M059J (cell line): Measurements from ENCODE around the gene PROC. TPM values are rescaled to one million over a fixed set of nuclear protein-coding genes. Genes with fewer than 3 reads are reported as not detected.

Experiments
- DNase-seq: peaks from one replicate; pipeline ENCODE4 v3.0.0-alpha.2; 2012; ENCODE audit warnings: low read depth
- total RNA-seq: library from RNA; depleted of rRNA; stranded (reverse); fragments of >200 nt; shearing (Covaris generic); gene quantifications from 2 replicates; pipeline ENCODE4 v1.2.3, GENCODE V29; 2014; rRNA removed

The PROC gene
- total RNA-seq, 1 experiment from 2014 or later = 0.64 TPM

DNA sequence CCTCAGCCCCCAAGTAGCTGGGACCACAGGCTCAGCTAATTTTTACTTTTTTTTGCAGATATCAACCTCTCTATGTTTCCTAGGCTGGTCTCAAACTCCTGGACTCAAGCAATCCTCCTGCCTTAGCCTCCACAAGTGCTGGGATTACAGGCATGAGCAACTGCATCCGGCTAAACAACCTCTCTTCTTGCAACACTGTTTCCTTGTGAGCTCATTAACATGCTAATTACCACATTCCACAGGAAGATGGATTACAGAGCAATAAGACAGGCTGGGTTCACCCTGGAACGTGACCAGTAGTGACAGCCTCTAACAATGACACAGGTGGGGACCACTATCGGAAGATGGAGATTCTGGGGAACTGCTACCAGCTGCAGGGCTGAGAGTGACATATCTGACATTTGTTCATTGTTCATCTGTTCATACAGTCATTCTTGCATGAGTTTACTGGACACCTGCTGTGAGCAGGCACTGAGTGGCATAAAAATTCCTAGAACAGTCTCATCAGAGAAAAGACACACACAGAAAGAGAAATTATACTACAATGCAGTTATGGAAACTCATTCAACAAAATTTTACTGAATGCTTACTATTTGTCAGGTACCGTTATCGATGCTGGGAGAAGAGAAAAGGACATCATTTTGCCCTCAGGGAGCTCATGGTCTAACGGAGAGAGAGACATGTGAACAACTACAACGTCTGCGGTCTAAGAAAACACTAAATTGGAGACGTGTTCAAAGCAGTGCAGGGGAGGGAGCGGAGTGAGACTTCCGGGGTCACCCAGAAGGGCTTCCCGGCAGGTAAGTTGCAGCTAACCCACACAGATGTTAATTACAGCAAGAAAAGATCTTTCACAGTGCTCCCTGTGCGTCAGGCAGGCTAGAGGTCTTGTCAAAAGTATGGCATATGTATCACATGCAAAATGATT is 37.6 kb downstream of the PROC start:
- DNase-seq = no peak

DNA sequence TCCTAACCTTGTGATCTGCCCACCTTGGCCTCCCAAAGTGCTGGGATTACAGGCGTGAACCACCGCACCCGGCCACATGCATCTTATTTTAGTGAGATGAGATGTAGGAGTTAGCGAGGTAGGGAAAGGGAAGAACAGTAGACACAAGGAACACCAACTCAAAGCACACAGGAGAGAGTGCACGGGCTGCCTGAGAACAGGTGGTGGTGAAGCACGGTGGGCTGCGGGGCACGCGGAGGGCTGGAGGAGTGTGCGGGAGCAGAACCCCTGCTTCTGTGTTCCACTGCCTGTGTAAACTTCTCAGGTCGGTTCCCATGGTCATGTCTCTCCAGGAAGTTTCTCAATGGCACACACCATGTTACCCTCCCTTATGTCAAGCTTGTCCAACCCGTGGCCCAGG is 38.7 kb downstream of the PROC start:
- no peak for DNase-seq

DNA sequence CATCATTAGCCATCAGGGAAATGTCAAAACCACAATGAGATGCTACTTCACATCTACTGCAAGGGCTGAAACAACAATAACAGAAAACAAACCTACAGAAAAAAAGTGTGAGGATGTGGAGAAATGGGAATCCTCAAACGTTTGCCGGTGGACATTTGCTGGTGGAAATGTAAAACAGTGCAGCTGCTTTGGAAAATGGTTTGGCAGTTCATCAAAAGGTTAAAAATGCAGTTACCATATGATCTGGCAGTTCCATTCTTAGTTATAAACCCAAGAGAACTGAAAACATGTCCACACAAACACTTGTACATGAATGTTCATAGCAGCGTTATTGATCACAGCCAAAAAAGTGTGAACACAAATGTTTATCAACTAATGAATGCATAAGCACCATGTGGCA is 44.2 kb downstream of the PROC start:
- no peak for DNase-seq

DNA sequence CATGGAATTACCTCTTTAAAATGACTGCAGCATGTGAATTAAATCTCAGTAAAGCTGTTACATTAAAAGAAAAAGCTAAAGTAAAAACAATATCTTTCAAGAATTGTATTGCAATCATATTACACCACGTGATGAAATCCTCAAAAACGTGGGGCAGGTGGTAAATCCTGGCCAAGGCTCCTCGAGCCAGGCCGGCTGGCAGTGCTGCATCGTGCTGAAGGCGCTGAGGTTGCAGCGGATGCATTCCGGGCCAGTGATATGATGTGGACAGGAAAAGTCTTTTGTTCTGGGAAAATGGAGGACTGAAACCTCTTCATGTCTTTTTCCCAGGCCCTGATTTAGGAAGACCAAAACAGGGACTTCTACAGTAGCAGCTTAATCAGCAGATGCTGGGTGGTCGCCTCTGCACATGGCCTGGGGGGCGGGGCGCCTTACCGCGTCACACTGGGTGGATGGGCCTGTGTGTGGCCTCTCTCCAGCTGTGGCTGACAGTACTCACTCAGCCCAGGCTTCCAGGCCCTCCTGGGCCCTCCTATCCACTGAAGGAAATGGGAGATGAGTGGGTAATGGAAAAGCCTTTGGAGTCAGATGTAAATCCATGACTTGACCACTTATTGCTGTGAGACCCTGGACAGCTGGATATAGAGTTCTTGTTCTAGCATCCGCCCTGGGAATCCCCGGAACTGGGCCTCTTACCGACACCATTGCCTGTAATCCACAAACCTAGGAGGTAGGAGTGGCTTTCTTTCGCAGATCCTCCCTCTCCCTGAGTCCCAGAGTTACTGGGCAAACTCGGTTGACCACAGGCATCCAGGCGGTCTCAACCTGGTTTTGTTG is 45.1 kb downstream of the PROC start:
- no peak for DNase-seq

DNA sequence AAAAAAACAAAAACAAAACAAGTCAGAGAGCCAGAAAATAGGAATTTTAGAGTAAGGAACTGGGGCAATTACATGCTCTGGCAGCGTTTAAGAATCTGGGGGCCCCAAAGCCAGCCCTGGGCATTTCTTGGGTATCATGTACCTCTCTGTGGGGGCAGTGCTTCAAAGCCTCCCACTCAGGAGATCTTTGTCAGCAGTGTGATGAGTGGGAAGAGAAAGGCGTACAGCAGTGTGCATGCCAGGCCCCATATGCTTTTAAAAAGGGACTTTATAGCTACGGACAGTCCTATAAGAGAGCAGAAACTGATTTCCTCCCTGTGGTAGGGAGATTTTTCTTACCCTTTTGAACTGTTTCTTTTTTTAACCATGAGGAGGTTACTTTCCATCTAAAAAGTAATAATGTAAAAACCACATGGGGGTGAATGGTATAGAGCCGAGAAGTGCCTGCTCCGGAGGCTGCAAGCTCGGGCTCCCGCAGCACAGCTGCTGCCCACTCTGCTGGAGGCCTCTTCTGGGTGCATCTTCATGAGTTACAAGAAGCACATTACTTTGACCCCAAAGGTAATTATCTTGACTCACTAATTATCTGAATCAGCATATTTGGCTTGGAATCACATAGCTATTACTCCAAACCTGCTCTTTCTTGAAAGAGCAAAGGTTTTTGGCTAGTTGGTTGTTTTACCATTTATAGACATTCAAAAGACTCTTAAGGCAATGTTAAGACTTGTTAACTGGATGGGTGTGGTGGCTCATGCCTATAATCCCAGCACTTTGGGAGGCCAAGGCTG is 46.4 kb downstream of the PROC start:
- no peak for DNase-seq

DNA sequence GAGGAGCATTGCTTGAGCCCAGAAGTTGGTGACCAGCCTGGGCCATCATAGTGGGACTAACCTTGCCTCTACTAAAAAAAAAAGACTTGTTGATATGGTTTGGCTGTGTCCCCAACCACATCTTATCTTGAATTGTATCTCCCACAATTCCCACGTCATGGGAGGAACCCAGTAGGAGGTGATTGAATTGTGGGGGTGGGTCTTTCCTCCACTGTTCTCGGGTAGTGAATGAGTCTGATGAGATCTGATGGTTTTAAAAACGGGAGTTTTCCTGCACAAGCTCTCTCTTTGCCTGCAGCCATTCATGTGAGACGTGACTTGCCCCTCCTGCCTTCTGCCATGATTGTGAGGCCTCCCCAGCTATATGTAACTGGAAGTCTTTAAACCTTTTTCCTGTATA is 47.0 kb downstream of the PROC start:
- DNase-seq = peak; percentile 11

DNA sequence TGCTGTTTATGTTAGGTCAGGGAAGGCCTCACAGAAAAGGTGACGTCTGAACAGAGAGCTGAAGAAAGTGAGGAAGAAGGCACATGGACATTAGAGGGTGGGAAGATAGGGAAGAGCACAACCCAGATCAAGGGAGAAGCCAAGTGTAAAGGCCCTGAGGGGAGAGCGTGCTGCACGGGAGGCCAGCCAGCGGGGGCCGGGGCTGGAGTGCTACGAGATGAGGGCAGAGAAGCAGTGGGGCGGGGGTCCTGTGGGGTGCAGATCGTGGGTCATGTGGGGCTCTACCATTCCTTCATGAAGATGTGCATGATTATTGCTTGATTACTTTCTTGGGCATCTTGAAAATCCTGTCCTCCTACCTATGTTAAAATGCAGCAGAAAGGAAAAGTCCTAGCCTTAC is 50.8 kb downstream of the PROC start:
- no peak for DNase-seq

DNA sequence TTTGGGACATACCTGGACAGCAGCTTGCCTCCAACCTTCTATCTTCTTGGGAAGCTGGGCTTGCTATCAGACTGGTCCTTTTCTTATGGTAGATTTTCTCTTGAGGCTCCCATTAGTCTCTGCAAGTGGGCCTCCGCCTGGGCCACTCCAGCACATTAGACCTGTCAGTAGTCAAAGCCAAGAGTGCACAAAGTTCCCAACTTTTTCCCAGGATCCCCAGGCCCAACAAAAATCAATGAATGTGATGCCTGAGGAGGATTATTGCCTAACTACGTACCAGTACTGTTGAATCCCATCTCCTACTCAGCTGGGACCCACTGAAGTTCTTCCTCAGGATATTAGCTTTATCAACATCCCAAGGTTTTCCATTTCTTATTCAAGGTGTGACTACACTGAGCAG is 51.7 kb downstream of the PROC start:
- no peak for DNase-seq

DNA sequence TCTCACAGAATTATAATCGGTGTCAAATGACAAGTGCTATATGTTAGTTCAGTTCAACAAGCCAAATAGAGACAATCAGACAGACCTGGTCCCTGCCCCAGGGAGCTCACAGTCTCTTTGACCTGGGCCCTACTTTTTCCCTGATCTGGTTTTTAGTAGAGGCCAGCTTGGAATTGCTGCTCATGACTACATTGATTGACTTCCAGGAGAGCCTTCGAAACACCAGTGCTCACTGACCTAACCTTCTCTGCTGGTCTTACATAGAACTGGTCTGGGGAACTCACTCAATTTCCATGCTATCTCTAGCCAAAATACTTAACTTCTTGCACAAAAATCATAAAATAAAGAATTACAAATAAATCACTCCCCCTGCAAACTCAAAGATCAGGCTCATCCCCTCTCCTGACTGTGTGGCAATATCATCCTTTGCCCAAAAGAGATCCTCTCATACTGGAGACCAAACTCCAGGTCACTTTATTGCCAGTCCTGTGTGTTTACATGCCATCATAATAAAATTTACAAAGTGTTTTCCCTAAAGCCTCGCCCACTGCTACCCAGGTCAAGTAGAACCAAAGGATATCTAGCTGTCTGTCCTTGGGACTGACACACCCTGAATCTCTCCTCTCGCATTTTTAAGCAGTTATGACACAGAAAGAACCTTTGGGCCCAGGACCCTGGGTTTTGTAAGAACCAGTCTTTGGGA is 53.2 kb downstream of the PROC start:
- DNase-seq = no peak

DNA sequence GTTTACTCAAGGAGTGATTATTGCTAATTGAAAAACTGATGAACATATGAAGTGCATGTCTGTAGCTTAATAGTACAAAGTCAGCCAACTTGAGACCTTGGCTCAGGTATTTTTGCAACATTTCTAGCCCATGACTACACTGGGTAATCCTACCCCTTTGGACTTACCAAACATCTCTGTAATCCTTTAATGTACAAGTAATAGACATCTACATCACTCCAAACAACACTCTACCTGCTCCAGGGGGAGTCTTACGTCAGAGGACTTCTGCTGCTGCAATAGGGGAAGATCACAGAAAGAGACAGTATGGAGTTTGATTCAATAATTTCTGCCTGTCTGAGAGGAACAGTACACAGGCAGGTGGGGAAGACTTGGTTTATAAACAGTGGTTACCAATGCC is 54.0 kb downstream of the PROC start:
- no peak for DNase-seq

DNA sequence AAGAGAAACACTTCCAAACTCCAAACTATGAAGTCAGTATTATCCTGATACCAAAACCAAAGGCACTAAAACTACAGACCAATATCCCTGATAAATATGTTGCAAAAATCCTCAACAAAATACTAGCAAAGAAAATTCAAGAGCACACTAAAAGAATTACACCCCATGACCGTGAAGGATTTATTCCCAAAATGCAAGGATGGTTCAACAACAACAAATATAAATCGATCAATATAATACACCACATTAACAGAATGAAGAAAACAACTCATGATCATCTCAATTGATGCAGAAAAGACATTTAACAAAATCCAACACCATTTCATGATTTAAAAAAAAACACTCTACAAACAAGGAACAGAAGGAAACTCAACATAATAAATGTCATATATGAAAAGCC is 57.6 kb downstream of the PROC start:
- DNase-seq = no peak

Other genes with a start within 250 kb of the PROC start
- gene CYP27C1, start 198.1 kb upstream of the PROC start, total RNA-seq = 0.96 and 1.7 TPM in 2 replicates
- gene ERCC3, start 124.3 kb upstream of the PROC start, total RNA-seq = 36.5 and 40.0 TPM in 2 replicates
- 22.9 and 28.8 TPM in 2 replicates for gene MAP3K2, start 30.5 kb upstream of the PROC start, total RNA-seq
- 31.8 and 43.4 TPM in 2 replicates for gene IWS1, start 108.1 kb downstream of the PROC start, total RNA-seq
- gene MYO7B, start 117.3 kb downstream of the PROC start, total RNA-seq = 5.8 and 10.9 TPM in 2 replicates
- gene GPR17, start 227.7 kb downstream of the PROC start, total RNA-seq = 0.07 TPM in 1 of 2 replicates, not detected in the other